Upper lobe of right lung (tissue), 1 donor: ENCODE data around the gene TP73. TPM values are rescaled to one million over a fixed set of nuclear protein-coding genes. Genes with fewer than 3 reads are reported as not detected.

Experiments used
- ATAC-seq: fragments of 200-7000 bp; cut with Tn5 transposase; one replicate; pipeline ENCODE4 v1.9.1; 2020; ENCODE audit warnings: mild to moderate bottlenecking, moderate library complexity
- DNase-seq: peaks from one replicate; pipeline ENCODE4 v3.0.0-alpha.2; 2020
- H3K27ac ChIP-seq: fragments of 200-600 bp; one replicate; pipeline ENCODE4 v1.8.0; 2022
- H3K27me3 ChIP-seq: fragments of 200-600 bp; one replicate; pipeline ENCODE4 v1.8.0; 2022; ENCODE audit warnings: mild to moderate bottlenecking
- H3K36me3 ChIP-seq: fragments of 200-600 bp; one replicate; pipeline ENCODE4 v1.8.0; 2022
- H3K4me1 ChIP-seq: fragments of 200-600 bp; one replicate; pipeline ENCODE4 v1.8.0; 2022
- H3K4me3 ChIP-seq: fragments of 200-600 bp; one replicate; pipeline ENCODE4 v1.8.0; 2022; ENCODE audit warnings: mild to moderate bottlenecking
- H3K9me3 ChIP-seq: fragments of 200-600 bp; one replicate; pipeline ENCODE4 v1.8.0; 2022
- CTCF ChIP-seq: fragments of 200-600 bp; IDR thresholded peaks from one replicate; pipeline ENCODE4 v1.8.0; 2022; ENCODE audit warnings: antibody characterized with exemption
- intact Hi-C: fragments of 100-400 bp; cut with DNase I; formaldehyde crosslinking; loops from one replicate; pipeline ENCODE4 v1.11.0; 2022
- total RNA-seq: library from RNA; stranded (reverse); fragmentation: NEBNext Ultra II Directional; extraction: Animal tissue kit (Norgen Biotek cat#: 25700); gene quantifications from one replicate; pipeline ENCODE4 v1.2.1, GENCODE V29; 2021
- donor health status: DM: no; HTN: yes; CAD: no; lungs with severe emphysema.

The TP73 gene
- total RNA-seq, 1 donor from 2014 or later = 0.29 TPM

- peaks cover 28% of the 10 kb centered on the region for H3K36me3 ChIP-seq
- DNase-seq = peak; percentile 39
- no peak for ATAC-seq
Observed at GRCh38 chr1:3645666-3646355, 6.5 kb upstream of the TP73 start.

GRCh38 chr1:3646596-3646995, 5.7 kb upstream of the TP73 start:
- no peak for TF ChIP-seq CTCF
- Histone ChIP-seq H3K4me1 (peaks cover 28% of the 10 kb centered on the region), H3K27me3 (peaks cover 13% of the 10 kb centered on the region), H3K36me3 (peaks cover 28% of the 10 kb centered on the region), H3K9me3 (no peaks in the 10 kb centered on the region), H3K4me3 (no peak overlapping the region), H3K27ac (no peak overlapping the region)
- intact Hi-C loops = no loop called here
- DNase-seq (peak; percentile 23), ATAC-seq (no peak)

More at GRCh38 chr1:3645666-3646355, 6.5 kb upstream of the TP73 start:
- no peak for TF ChIP-seq CTCF
- intact Hi-C loops = no loop called here
- H3K4me1 ChIP-seq = peaks cover 20% of the 10 kb centered on the region
- H3K4me3 ChIP-seq = no peak overlapping the region
- H3K27ac ChIP-seq = no peak overlapping the region
- peaks cover 5% of the 10 kb centered on the region for H3K27me3 ChIP-seq
- H3K9me3 ChIP-seq = no peaks in the 10 kb centered on the region

GRCh38 chr1:3649342-3650247, 2.7 kb upstream of the TP73 start, which contains the start of gene WRAP73:
TSS of gene WRAP73 (minus strand) at chr1:3650103. CDS start at chr1:3649999, 104 bp downstream.
- Histone ChIP-seq H3K36me3 (peaks cover 20% of the 10 kb centered on the region), H3K4me1 (peaks cover 38% of the 10 kb centered on the region), H3K27ac (peak within 1 kb of the TSS; percentile 47), H3K4me3 (peak within 1 kb of the TSS; percentile 99), H3K9me3 (no peaks in the 10 kb centered on the region), H3K27me3 (peaks cover 33% of the 10 kb centered on the region)
- DNase-seq (peak; percentile 95), ATAC-seq (peak; percentile 96)
- intact Hi-C loops = no loop called here
- peak; percentile 41 for TF ChIP-seq CTCF

- intact Hi-C loops = no loop called here
- ATAC-seq (no peak), DNase-seq (peak; percentile 56)
- H3K4me3 ChIP-seq = peak overlapping the region; percentile 99
- no peak for TF ChIP-seq CTCF
- H3K36me3 ChIP-seq = peaks cover 20% of the 10 kb centered on the region
- H3K27ac ChIP-seq = no peak overlapping the region
- H3K27me3 ChIP-seq = peaks cover 40% of the 10 kb centered on the region
- no peaks in the 10 kb centered on the region for H3K9me3 ChIP-seq
- H3K4me1 ChIP-seq = peaks cover 38% of the 10 kb centered on the region
Observed at GRCh38 chr1:3650248-3651025, 1.9 kb upstream of the TP73 start.
